OCI-LY3 (cell line): ENCODE measurements around the gene UGT1A3.

ENCODE experiments used
- CTCF ChIP-seq: fragments of 200-600, 300-600 bp; sonication (generic); IDR thresholded peaks from 2 replicates; pipeline ENCODE4 v1.5.1; 2014; ENCODE audit warnings: antibody characterized with exemption, low read length, low read depth
- EZH2phosphoT487 ChIP-seq: fragments of 200-600 bp; shearing (Covaris generic); IDR thresholded peaks from 2 replicates; pipeline ENCODE4 v1.6.1; 2018; ENCODE audit warnings: antibody characterized with exemption, mixed run types, low read depth

- no peak for TF ChIP-seq EZH2phosphoT487
- no peak for TF ChIP-seq CTCF
Observed at GRCh38 chr2:233758141-233758540, 29.3 kb downstream of the UGT1A3 start.
